Activated T-helper 17 cell treated with anti-CD3 and anti-CD28 coated beads, Interleukin-2, amount 50 U/mL, for 72 hours (primary cell): Measurements from ENCODE around the gene COPZ2. TPM values are rescaled to one million over a fixed set of nuclear protein-coding genes. Genes with fewer than 3 reads are reported as not detected.
A peak's percentile ranks its signal among the peaks of the same experiment; 100 is the strongest.
"Not testable (repeated sequence)": the region's sequence is repeated elsewhere in the genome, so short reads cannot be mapped to it uniquely, and the experiment has no call there.

Experiments used
- ATAC-seq: fragments of 150-1000 bp; cut with Tn5 transposase; replicated peaks from 2 replicates; pipeline ENCODE4 v1.10.0; 2021; ENCODE audit warnings: mild to moderate bottlenecking, moderate library complexity
- H3K27ac Mint-ChIP-seq: one replicate; pipeline ENCODE4 v1.8.0; 2022; ENCODE audit warnings: mixed read lengths
- H3K27me3 Mint-ChIP-seq: one replicate; pipeline ENCODE4 v1.8.0; 2022; ENCODE audit warnings: mixed read lengths
- H3K36me3 Mint-ChIP-seq: one replicate; pipeline ENCODE4 v1.8.0; 2022; ENCODE audit warnings: low read depth, mild to moderate bottlenecking, mixed read lengths
- H3K4me1 Mint-ChIP-seq: one replicate; pipeline ENCODE4 v1.8.0; 2022; ENCODE audit warnings: mixed read lengths
- H3K4me3 Mint-ChIP-seq: one replicate; pipeline ENCODE4 v1.8.0; 2022; ENCODE audit warnings: mild to moderate bottlenecking, mixed read lengths
- H3K9me3 Mint-ChIP-seq: one replicate; pipeline ENCODE4 v1.8.0; 2022; ENCODE audit warnings: mixed read lengths
- total RNA-seq, 2 donors: library from RNA; stranded (reverse); gene quantifications; one replicate each; pipeline ENCODE4 v1.2.3, GENCODE V29; 2022

Gene COPZ2
- total RNA-seq, 2 donors from 2014 or later: 1.3 to 2.0 TPM

DNA sequence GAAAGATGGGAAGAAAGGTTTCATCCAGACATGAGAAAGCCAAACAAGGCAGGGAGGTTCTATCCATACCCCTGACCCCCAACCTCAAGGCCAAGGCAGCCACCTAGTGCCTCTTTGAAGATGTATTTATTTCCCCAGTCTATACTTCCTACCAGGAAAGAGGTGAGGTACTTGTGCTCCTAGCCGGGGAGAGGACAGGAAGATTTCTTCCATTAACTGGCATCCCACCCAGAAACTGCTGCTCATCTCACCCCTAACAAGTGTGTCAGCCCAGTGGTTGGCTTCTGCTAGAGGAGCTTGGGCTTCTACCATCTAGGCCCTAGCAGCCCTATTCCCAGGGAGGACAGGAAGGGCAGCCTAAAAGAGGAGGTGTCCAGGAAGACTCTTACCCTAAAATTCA lies 8.9 kb downstream of the COPZ2 start:
- no peak overlapping the region for H3K27ac Mint-ChIP-seq
- no peak for ATAC-seq
- H3K36me3 Mint-ChIP-seq: peaks cover 5% of the 10 kb centered on the region
- peaks cover 22% of the 10 kb centered on the region for H3K27me3 Mint-ChIP-seq
- peaks cover 11% of the 10 kb centered on the region for H3K4me1 Mint-ChIP-seq
- H3K9me3 Mint-ChIP-seq: no peaks in the 10 kb centered on the region
- H3K4me3 Mint-ChIP-seq: no peak overlapping the region

DNA sequence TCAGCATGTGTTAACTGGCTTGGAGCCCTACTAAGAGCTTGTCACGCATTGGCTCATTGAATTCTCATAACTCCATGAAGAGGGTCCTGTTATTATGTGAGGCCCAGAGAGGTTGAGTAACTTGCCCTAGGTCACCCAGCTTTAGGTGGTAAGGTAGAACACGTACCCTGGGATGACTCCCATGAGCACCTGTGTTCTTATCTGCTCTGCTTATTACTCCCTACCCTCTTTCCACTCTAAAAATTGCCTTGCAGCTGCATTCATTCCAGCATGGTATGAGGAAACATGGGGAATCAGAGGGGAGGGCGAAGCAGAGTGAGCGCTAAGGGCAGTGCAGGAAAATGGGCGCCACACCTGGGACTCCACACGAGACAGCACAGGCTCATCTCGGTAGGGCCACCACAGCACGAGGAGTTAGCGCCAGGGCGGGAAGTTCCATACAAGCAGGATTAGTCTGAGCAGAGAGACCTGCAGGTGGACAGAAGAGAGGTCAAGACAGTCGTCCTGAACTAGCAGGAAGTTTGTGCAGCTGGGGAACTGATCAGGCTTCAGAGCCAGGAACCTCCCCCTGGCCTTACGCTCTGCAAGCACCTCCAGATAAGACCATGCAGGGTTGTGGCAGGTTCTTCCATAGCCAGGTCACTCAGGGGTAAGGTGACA lies 10.1 kb downstream of the COPZ2 start:
- peaks cover 11% of the 10 kb centered on the region for H3K4me1 Mint-ChIP-seq
- H3K36me3 Mint-ChIP-seq: peaks cover 5% of the 10 kb centered on the region
- no peaks in the 10 kb centered on the region for H3K9me3 Mint-ChIP-seq
- peaks cover 17% of the 10 kb centered on the region for H3K27me3 Mint-ChIP-seq
- no peak overlapping the region for H3K4me3 Mint-ChIP-seq
- ATAC-seq: no peak
- H3K27ac Mint-ChIP-seq: no peak overlapping the region

DNA sequence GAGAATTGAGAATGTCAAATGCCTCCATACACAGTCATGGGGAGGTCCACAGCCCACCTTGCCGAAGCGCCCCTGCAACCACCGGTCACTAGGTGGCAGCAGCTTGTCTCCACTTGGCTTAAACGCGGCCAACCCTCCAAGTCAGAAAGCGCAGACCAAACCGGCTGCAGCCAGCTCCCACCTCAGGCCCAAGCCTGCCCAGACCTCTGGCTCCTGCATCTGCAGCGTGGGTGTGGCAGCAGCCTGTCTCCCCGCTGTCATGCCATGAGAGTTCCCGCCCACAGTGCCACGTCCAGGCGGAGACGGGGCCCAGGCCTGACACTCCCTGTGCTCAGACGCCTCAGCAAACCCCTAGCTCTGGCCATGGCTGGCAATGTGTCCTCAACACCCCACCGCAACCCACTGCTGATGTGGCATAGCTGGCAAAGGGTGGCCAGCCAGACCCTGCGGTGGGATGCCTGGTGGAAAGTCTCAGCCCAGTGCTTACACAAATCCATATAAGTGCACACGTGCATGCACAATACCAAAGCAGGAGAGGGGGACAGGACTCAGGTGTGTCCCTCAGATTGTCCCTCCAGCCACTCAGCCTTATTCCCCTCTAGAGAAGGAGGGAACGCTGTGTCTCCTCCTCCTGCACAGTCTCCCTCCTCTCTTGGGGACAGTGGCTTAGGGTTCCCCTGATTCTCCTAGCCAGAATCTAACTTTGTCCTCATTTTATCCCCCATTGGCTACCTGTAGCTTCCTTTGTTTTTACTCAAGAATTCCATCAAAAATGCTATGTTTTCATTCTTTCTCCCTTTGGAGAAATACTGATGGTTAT lies 10.9 kb downstream of the COPZ2 start:
- Mint-ChIP-seq H3K4me1 (peaks cover 11% of the 10 kb centered on the region), H3K27me3 (peaks cover 15% of the 10 kb centered on the region), H3K9me3 (no peaks in the 10 kb centered on the region), H3K4me3 (peak overlapping the region; percentile 93), H3K36me3 (peaks cover 5% of the 10 kb centered on the region), H3K27ac (no peak overlapping the region)
- no peak for ATAC-seq

DNA sequence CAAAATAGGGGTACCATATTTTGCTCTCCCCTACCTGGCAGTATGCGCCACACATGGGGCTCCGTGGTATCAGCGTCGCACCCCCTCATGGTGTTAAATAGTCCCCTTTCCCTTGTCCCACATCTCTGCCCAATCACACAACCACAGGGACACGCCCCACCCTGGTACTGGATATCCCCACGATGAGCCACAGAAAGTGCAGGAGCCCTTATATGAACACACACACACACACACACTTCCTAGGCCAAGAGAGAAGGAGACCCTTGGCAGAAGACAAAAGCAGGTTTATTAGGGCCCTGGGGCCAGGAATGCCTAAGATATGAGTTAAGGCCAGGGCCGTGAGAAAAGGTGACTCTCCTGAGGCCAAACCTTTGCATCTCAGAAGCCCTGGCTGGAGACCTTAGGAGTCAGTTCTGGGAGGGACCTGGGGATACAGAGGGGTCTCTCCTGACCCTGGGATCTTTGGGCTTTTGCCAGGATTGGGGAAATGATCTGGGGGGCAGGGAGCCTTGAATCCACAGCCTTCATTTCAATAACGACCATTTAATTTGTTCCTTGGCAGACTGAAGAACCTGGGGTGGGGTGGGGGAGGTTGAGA lies 11.6 kb downstream of the COPZ2 start:
- peaks cover 12% of the 10 kb centered on the region for H3K27me3 Mint-ChIP-seq
- peak overlapping the region; percentile 93 for H3K4me3 Mint-ChIP-seq

DNA sequence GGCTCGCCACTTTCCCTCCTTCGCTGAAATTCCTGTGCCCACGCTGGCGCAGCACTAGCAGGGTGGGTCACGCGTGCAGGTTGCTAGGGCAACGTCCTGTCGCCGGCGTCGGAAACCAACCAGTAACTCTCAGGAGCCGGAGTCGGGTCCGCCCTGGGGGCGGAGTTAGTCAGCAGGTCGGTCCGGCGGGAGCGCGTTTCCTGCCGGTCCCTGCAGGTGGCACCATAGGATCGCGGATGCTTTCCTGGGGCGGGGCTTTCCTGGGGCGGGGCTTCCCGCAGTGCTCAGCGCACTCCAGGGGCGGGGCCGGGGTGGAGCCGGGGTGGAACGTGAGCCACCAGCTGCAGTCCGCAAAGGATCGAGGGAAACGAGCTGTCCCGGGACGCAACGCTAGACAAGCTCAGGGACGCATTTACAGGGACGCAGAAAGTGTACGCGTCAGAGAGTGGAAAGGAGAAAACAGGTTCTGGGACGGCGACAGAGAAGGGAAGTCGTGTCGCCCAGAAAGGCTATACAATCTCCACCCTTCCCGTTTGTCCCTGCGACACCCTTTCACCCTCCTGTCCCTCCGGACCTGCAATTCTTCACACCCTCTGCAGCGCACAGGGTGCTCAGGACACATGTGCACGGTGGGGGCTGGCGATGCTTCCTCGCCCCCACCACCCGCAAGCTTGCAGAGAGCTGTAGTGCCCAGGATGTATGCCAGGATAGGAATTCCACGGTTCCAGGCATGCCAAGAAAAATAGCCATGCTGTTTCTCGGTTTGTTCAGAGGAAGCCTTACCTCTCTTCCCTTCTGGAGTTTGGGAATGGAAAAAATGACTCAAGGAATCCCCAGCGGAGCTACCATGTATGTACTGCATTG lies 12.3 kb downstream of the COPZ2 start:
- Mint-ChIP-seq H3K4me3 (peak overlapping the region; percentile 93), H3K9me3 (no peaks in the 10 kb centered on the region), H3K36me3 (peaks cover 5% of the 10 kb centered on the region), H3K27me3 (peaks cover 9% of the 10 kb centered on the region), H3K27ac (peak overlapping the region; percentile 81), H3K4me1 (peaks cover 11% of the 10 kb centered on the region)
- ATAC-seq: peak; percentile 94

More for the DNA sequence above, 11.6 kb downstream of the COPZ2 start:
- ATAC-seq: no peak
- Mint-ChIP-seq H3K27ac (no peak overlapping the region), H3K9me3 (no peaks in the 10 kb centered on the region), H3K36me3 (peaks cover 5% of the 10 kb centered on the region), H3K4me1 (peaks cover 11% of the 10 kb centered on the region)

DNA sequence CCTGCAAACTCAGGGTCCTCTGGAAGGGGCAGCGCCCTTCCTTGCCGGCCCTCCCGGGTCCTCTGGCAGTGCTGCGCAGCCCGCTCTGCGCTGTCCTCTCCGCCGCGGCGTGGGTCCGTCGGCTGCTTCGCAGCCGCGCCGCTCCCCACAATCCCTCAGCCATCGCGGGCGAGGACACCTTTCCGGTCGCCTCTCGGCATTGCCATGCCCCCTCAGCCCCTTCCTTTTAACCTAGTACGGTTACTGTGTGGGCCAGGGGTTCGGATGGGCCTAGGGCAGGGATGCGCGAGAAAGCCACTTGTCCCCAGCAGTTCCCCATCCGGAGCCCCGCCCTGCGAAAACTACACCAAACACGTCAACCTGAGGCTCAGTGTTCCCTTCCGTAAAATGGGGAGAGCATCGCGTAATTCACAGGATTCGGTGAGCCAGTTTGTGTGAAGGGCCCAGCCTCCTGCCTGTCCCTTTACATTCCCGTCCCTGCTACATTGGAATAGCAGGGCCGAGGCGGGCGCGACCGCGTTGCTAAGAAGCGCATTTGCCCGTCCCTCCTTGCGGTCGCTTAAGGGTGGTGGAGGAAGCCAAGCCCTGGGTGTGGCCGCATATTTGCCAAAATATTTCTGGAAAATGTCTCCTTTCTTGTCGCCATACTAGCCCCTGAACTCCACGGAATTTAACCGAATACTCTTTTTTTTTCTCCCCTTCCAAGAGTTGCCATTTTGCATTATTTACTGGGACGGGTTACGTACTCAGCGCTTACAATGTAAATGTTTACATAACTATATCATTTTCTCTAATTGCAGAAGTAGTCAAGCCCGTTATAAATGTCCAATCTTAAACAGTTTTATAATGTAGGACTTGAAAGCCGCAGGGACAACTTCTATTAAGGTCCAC lies 13.2 kb downstream of the COPZ2 start:
- Mint-ChIP-seq H3K4me1 (peaks cover 11% of the 10 kb centered on the region), H3K36me3 (peaks cover 5% of the 10 kb centered on the region), H3K4me3 (peak overlapping the region; percentile 93), H3K9me3 (no peaks in the 10 kb centered on the region), H3K27ac (peak overlapping the region; percentile 81), H3K27me3 (peaks cover 9% of the 10 kb centered on the region)
- ATAC-seq: peak; percentile 31

DNA sequence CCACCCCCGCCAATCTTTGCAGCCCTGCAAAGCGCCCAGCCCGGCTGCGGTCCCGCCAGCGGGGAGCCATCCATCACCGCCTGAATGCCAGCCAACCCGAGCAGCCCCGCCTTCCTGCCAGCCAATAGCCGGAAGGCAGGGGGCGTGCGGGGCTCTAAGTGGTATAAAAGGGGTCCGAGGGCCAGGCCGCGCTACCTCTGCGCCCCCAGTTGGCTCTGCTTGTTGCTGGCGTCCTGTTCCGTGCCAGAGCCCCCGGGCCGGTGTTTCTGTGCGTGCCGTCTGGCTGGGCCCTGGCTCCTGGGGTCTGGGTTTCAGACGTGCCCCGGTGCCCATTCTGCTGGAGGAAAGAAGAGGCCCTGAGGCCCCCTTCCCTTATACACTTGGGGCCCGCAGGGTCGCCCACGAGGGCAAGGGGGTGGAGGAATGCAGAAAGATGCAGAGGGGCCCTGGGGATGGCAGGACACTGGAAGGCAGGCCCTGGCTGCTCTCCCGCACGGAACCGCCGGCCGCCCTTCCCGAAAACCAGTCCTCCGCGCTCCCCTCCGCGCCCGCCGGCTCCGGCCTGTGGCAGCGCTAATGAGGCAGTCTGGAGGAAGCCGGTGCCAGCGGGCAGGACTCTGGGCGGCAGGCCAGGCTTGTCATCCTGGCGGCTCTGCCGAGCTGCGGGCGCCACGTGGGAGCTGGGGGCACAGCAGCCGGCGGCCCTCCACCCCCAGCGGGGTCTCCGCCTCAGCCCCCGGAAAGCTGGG lies 14.0 kb downstream of the COPZ2 start:
- peaks cover 5% of the 10 kb centered on the region for H3K36me3 Mint-ChIP-seq
- H3K27ac Mint-ChIP-seq: no peak overlapping the region
- H3K4me3 Mint-ChIP-seq: peak overlapping the region; percentile 93
- H3K4me1 Mint-ChIP-seq: peaks cover 11% of the 10 kb centered on the region
- no peaks in the 10 kb centered on the region for H3K9me3 Mint-ChIP-seq
- H3K27me3 Mint-ChIP-seq: peaks cover 8% of the 10 kb centered on the region
- peak; percentile 17 for ATAC-seq

DNA sequence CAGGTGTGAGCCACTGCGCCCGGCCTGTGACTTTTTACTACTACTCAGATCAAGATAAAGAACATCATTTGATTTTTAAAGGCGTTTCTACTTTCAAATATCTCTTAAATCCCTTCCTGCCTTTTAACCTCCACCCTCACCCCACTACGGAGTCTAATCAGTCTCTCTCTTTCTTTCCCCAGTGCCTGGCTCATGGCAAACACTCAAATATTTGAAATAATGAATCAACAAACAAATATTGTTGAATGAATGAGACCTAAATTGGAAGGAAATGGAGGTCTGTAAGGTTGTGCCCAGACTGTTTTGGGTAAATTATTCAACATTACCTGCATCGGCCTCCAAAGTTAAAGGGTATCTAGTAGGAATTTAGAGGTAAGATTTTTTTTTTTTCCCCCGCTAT lies 14.7 kb downstream of the COPZ2 start:
- peaks cover 11% of the 10 kb centered on the region for H3K4me1 Mint-ChIP-seq
- peak overlapping the region; percentile 93 for H3K4me3 Mint-ChIP-seq
- no peak overlapping the region for H3K27ac Mint-ChIP-seq
- peaks cover 5% of the 10 kb centered on the region for H3K36me3 Mint-ChIP-seq
- no peak for ATAC-seq
- H3K9me3 Mint-ChIP-seq: no peaks in the 10 kb centered on the region
- H3K27me3 Mint-ChIP-seq: peaks cover 4% of the 10 kb centered on the region

DNA sequence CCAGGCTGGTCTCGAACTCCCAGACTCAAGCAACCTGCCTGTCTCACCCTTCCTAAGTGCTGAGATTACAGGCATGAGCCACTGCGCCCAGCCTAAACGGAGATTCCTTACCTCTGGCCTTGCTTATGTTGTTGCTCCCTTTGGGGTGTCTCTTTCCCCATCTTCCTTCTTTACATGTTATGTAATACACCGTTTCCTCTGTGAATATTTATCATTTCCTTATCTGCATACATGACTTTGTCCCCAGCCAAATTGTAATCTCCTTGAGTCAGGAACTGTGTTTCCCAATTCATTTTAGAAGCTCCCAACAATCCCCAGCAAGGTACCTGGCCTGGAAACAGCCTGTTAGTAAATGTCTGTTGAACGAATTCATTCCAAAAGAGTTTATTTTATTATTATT lies 15.7 kb downstream of the COPZ2 start:
- no peak overlapping the region for H3K4me3 Mint-ChIP-seq
- H3K27ac Mint-ChIP-seq: no peak overlapping the region
- no peak for ATAC-seq
- H3K27me3 Mint-ChIP-seq: peaks cover 4% of the 10 kb centered on the region
- no peaks in the 10 kb centered on the region for H3K9me3 Mint-ChIP-seq
- H3K36me3 Mint-ChIP-seq: peaks cover 5% of the 10 kb centered on the region
- H3K4me1 Mint-ChIP-seq: peaks cover 16% of the 10 kb centered on the region

DNA sequence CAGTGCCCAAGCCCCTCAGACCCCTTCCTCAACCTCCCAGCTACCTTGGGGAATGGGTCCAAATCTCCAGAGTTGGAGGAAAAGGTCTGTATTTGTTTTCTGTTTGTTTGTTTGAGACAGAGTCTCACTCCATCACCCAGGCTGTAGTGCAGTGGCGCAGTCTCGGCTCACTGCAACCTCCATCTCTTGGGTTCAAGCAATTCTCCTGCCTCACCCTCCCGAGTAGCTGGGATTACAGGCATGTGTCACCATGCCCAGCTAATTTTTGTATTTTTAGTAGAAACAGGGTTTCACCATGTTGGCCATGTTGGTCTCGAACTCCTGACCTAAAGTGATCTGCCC lies 19.8 kb downstream of the COPZ2 start:
- H3K4me1 Mint-ChIP-seq, H3K27ac Mint-ChIP-seq, ATAC-seq, H3K36me3 Mint-ChIP-seq, H3K9me3 Mint-ChIP-seq: not testable (repeated sequence)
- Mint-ChIP-seq H3K27me3 (peaks cover 12% of the 10 kb centered on the region), H3K4me3 (peak overlapping the region; percentile 33)

DNA sequence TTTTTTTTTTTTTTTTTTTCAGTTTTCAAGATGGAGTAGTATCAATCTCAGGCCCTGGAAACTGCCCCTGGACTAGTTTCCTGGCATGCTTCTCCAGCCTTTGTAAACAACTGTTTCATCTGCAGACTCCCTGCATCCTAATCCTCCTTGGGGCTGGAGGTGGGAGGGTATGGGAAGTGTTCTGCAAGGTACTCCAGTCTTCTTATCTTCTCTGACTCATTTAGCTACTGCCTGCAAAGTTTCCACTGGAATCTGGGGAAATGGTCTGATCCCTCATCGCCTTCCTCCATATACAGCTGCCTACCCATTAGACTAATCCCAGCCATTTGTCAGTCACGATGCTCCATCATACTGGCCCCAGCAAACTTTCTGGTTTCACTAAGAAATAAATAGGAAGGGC lies 21.5 kb downstream of the COPZ2 start:
- no peak overlapping the region for H3K27ac Mint-ChIP-seq
- peaks cover 10% of the 10 kb centered on the region for H3K4me1 Mint-ChIP-seq
- H3K36me3 Mint-ChIP-seq: no peaks in the 10 kb centered on the region
- H3K27me3 Mint-ChIP-seq: peaks cover 17% of the 10 kb centered on the region
- no peaks in the 10 kb centered on the region for H3K9me3 Mint-ChIP-seq
- no peak for ATAC-seq
- no peak overlapping the region for H3K4me3 Mint-ChIP-seq

DNA sequence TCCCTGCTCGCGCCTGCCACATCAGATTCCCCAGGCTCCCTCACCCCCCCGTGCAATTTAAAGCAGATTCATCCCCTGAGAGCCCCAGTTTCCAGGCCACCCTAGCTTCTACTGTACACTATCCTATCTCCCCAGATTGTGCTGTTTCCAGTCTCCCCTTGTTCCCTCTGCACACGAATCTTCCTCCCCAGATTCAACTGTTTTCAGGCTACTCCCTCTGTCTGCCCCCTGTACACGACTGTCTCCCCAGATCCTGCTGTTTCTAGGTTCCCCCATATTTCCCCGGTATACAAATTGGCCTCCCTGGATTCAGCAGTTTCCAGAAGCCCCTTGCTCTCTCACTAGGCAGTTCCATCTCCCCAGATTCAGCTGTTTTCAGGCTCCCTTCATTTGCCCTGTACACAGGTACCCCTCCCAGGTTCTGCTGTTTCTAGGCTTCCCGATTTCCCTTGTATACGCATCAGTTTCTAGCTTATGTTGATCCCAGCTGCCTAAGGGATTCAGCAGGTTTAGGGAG lies 22.9 kb downstream of the COPZ2 start:
- Mint-ChIP-seq H3K4me3 (no peak overlapping the region), H3K9me3 (no peaks in the 10 kb centered on the region), H3K27ac (no peak overlapping the region), H3K36me3 (no peaks in the 10 kb centered on the region), H3K4me1 (peaks cover 11% of the 10 kb centered on the region), H3K27me3 (peaks cover 23% of the 10 kb centered on the region)
- ATAC-seq: no peak
